AG04450 (cell line): ENCODE measurements around the gene SMARCC2. TPM values are rescaled to one million over a fixed set of nuclear protein-coding genes. Genes with fewer than 3 reads are reported as not detected.
A peak's percentile ranks its signal among the peaks of the same experiment; 100 is the strongest.

ENCODE experiments used
- CTCF ChIA-PET: fragments of 300-600, 350-600 bp; formaldehyde crosslinking; extraction: SDS; loops from one replicate; lab custom pipeline; 2022; ENCODE audit warnings: antibody characterized with exemption, inconsistent platforms; lab: Charles Lee
- POLR2A ChIA-PET: fragments of 350-600 bp; formaldehyde crosslinking; extraction: SDS; loops from one replicate; lab custom pipeline; 2021; ENCODE audit warnings: antibody characterized with exemption, inconsistent platforms; lab: Yijun Ruan, JAX
- DNase-seq: peaks from one replicate; pipeline ENCODE4 v3.0.0-alpha.2; 2011; ENCODE audit warnings: low read depth, low spot score
- H3K27ac ChIP-seq: one replicate; pipeline ENCODE4 v1.5.1; 2012; ENCODE audit warnings: low read depth, low read length, control low read depth
- H3K27me3 ChIP-seq: one replicate; pipeline ENCODE4 v1.6.0; 2012; ENCODE audit warnings: low read length; ENCODE audit not compliant: control insufficient read depth, insufficient read depth
- H3K4me3 ChIP-seq: 2 replicates; pipeline ENCODE4 v1.5.1; 2011; ENCODE audit warnings: mild to moderate bottlenecking, low read depth, low read length, control low read depth
- H3K9me3 ChIP-seq: 2 replicates; pipeline ENCODE4 v1.5.1; 2012; ENCODE audit warnings: low read length; ENCODE audit not compliant: control insufficient read depth, insufficient read depth
- polyA plus RNA-seq: library from polyadenylated mRNA; depleted of rRNA; stranded (reverse); fragments of >200 nt; gene quantifications from 2 replicates; pipeline ENCODE4 v1.2.3, GENCODE V29; 2011
- TF ChIP-seq, protein P1 (sequence below): IDR thresholded peaks from 2 replicates; pipeline ENCODE4 v1.5.1; 2011; ENCODE audit warnings: low read depth, low read length, control low read depth, inconsistent platforms

The SMARCC2 gene
- polyA plus RNA-seq, 1 experiment = 90.2 TPM

DNA sequence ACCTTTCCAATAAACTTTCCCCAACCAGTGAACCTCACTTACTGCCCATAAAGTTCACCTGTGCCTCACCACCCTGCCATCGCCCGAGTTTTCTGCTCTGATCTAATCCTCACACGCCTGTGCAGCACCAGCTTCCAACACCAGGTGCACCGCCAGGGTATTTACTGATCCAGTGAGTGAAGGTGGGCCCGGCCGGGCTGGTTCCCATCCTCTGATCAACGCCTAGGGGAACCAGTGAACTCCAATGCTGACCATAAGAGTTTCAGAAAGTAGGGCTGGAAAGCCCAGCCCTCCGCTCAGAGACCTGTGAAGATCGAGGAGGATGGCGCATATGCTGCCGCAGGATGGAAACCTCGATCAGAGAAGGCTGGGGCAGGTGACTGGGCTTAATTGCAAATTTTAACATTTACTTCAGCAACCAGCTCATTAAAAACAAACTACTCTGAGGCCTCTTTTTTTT lies 37.6 kb downstream of the SMARCC2 start:
- CTCF ChIA-PET = interaction anchor here (0.6 to 0.9 kb wide), 9 partner anchors 12 to 412 kb away, joined by 3 to 4 read pairs (median 3); partner anchors contain the start of genes ESYT1 and SMARCC2
- TF ChIP-seq, protein P1, sequence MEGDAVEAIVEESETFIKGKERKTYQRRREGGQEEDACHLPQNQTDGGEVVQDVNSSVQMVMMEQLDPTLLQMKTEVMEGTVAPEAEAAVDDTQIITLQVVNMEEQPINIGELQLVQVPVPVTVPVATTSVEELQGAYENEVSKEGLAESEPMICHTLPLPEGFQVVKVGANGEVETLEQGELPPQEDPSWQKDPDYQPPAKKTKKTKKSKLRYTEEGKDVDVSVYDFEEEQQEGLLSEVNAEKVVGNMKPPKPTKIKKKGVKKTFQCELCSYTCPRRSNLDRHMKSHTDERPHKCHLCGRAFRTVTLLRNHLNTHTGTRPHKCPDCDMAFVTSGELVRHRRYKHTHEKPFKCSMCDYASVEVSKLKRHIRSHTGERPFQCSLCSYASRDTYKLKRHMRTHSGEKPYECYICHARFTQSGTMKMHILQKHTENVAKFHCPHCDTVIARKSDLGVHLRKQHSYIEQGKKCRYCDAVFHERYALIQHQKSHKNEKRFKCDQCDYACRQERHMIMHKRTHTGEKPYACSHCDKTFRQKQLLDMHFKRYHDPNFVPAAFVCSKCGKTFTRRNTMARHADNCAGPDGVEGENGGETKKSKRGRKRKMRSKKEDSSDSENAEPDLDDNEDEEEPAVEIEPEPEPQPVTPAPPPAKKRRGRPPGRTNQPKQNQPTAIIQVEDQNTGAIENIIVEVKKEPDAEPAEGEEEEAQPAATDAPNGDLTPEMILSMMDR = peak; percentile 42
- DNase-seq = no peak

DNA sequence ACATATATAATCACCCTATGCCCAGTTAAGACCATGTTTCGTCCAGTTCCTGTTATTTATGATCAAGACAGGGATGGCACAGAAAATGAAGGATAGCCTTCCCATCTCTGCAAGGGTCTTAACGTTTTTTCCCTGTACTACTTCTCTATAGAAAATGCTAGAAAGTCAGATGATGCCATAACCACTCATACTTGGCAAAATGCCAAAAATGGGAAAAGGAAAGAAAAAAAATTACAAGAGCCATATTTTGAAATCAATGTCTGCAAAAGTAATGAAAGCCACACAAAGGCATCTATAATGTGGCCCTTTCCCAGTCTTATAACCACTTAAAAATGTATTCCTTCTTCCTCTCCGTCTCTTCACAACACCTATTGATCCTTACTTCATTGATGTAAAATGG lies 38.7 kb downstream of the SMARCC2 start:
- Histone ChIP-seq H3K27me3 (no peaks in the 10 kb centered on the region), H3K9me3 (no peaks in the 10 kb centered on the region), H3K27ac (no peak overlapping the region), H3K4me3 (no peak overlapping the region)
- TF ChIP-seq, protein P1 = no peak
- no peak for DNase-seq
- ChIA-PET CTCF (interaction anchor here (1.0 kb wide), 1 partner anchor 8 kb away, joined by 3 read pairs; the partner anchor contains the start of gene MYL6), POLR2A (no interaction called here)

More for the DNA sequence above, 37.6 kb downstream of the SMARCC2 start:
- H3K27me3 ChIP-seq = no peaks in the 10 kb centered on the region
- H3K27ac ChIP-seq = peak overlapping the region; percentile 81
- peak overlapping the region; percentile 71 for H3K4me3 ChIP-seq
- no peaks in the 10 kb centered on the region for H3K9me3 ChIP-seq
- POLR2A ChIA-PET = interaction anchor here (1.2 to 1.3 kb wide), 2 partner anchors 11 to 24 kb away, joined by 4 to 5 read pairs; partner anchors contain the start of gene ESYT1

DNA sequence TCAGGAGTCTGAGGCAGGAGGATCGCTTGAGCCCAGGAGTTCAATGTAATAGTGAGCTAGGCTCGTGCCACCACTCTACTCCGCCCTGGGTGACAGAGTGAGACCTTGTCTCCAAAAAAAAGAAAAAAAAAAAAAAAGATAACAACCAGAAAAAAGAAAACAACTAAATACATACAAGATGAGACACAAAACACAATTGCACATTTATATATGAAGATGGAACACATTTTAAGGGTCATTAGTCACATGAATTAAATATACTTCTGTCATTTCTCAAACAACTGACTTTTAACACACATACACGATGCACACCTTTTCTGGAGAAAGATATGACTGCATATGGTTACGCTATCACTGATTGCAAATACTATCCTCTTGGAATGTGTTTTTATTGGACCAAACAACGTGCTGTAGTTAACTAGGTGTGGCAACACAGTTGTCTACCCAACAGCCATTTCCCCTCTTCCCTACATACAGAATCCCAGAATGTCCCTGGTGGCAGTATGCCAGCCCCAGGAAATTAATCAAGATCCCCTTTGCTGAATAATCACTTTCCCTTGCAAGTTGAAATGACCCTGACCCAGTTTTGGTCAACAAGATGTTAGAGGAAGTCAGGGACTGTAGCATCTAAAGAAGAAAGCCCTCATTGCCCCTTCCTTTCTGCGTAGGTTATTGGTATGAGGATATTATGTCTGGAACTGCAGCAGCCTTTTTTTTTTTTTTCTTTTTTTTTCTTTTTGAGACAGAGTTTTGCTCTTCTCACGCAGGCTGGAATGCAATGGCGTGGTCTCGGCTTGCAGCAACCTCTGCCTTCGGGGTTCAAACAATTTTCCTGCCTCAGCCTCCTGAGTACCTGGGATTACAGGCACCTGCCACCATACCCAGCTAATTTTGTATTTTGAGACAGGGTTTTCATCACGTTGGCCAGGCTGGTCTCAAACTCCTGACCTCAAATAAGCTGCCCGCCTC lies 42.5 kb downstream of the SMARCC2 start:
- Histone ChIP-seq H3K4me3 (no peak overlapping the region), H3K9me3 (no peaks in the 10 kb centered on the region), H3K27me3 (no peaks in the 10 kb centered on the region), H3K27ac (no peak overlapping the region)
- TF ChIP-seq, protein P1 = no peak
- no peak for DNase-seq
- ChIA-PET POLR2A (interaction anchor here (0.6 to 0.7 kb wide), 2 partner anchors 17 to 27 kb away, joined by 3 to 5 read pairs; no protein-coding TSS in a partner anchor), CTCF (no interaction called here)

DNA sequence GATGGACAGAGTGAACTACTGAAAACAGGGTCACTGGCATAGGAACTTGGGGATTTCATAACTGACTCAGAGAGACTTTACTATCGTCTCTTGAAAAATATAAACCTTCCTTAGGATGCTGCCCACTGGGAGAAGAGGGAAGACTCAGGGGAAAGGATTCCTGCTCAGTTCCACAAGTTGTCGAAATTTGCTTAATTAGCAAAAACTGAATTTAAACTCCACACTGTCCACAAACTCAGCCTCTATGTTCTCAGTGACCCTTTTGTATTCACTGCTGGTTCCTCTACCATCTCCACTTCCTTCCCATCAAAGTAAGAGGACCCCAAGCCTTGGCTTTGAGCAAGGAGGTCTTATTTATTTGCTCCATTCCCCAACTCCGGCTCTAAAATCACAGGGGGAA lies 44.1 kb downstream of the SMARCC2 start:
- ChIA-PET POLR2A (no interaction called here), CTCF (interaction anchor here (1.5 to 1.8 kb wide), 2 partner anchors 11 to 44 kb away, joined by 5 to 9 read pairs; partner anchors contain the start of gene SMARCC2)
- no peaks in the 10 kb centered on the region for H3K9me3 ChIP-seq
- no peaks in the 10 kb centered on the region for H3K27me3 ChIP-seq
- TF ChIP-seq, protein P1 = no peak
- H3K4me3 ChIP-seq = no peak overlapping the region
- no peak overlapping the region for H3K27ac ChIP-seq
- no peak for DNase-seq

DNA sequence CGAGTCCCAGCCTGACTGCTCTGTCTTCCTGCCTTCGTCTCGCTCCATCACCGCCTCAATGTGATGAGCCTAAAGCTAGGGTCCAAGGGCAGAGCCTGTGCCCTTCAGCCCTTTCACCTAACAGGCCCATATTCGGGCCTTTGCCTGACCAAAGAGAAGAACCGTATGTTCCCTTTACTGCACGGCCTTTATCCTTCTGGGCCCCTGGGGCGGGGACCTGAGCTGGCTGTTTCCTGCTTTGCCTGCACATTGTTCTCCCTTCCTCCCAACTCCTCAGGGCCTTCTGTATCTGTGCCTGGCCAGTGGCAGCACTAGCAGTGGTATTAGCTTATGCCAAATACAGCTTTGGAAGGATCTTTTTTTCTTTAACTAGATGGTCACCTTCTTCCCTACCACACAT lies 45.4 kb downstream of the SMARCC2 start:
- ChIA-PET CTCF (interaction anchor here (1.3 to 1.8 kb wide), 3 partner anchors 13 to 46 kb away, joined by 3 to 9 read pairs (median 5); partner anchors contain the start of gene SMARCC2), POLR2A (no interaction called here)
- no peaks in the 10 kb centered on the region for H3K27me3 ChIP-seq
- H3K4me3 ChIP-seq = no peak overlapping the region
- no peak overlapping the region for H3K27ac ChIP-seq
- TF ChIP-seq, protein P1 = no peak
- no peak for DNase-seq
- no peaks in the 10 kb centered on the region for H3K9me3 ChIP-seq
